ENCODE results near the gene SPPL3.
"Not testable (repeated sequence)": the region's sequence is repeated elsewhere in the genome, so short reads cannot be mapped to it uniquely, and the experiment has no call there.

DNA sequence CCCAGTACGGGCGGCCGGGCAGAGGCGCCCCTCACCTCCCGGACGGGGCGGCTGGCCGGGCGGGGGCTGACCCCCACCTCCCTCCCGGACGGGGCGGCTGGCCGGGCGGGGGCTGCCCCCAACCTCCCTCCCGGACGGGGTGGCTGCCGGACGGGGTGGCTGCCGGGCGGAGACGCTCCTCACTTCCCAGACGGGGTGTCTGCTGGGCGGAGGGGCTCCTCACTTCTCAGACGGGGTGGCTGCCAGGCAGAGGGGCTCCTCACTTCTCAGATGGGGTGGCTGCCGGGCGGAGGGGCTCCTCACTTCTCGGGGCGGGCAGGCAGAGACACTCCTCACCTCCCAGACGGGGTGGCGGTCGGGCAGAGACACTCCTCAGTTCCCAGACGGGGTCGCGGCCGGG is 172.0 kb downstream of the SPPL3 start:
- TF ChIP-seq CTCF (conservative IDR thresholded peaks at IDR 0.05; ENCODE audit: low read depth, low read length); EZH2 (IDR thresholded peaks at IDR 0.05; ENCODE audit: low read length, unreplicated experiment); EZH2phosphoT487 (IDR thresholded peaks at IDR 0.05; ENCODE audit: borderline replicate concordance, low read length): not testable (repeated sequence)

All from PC-3 (cell line).